ENCODE results near the gene HERC2.

DNA sequence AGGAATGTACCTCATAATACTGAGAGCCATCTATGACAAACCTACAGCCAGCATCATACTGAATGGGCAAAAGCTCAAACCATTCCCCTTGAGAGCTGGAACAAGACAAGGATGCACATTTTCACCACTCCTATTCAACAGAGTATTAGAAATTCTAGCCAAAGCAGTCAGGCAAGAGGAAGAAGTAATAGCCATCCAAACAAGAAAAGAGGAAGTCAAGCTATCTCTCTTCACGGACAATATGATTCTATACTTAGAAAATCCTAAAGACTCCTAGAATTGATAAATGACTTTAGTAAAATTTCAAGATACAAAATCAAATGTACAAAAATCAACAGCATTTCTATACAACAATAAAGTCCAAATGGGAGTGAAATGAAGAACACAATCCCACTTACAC is 253.0 kb downstream of the HERC2 start:
- TF ChIP-seq, protein P1, sequence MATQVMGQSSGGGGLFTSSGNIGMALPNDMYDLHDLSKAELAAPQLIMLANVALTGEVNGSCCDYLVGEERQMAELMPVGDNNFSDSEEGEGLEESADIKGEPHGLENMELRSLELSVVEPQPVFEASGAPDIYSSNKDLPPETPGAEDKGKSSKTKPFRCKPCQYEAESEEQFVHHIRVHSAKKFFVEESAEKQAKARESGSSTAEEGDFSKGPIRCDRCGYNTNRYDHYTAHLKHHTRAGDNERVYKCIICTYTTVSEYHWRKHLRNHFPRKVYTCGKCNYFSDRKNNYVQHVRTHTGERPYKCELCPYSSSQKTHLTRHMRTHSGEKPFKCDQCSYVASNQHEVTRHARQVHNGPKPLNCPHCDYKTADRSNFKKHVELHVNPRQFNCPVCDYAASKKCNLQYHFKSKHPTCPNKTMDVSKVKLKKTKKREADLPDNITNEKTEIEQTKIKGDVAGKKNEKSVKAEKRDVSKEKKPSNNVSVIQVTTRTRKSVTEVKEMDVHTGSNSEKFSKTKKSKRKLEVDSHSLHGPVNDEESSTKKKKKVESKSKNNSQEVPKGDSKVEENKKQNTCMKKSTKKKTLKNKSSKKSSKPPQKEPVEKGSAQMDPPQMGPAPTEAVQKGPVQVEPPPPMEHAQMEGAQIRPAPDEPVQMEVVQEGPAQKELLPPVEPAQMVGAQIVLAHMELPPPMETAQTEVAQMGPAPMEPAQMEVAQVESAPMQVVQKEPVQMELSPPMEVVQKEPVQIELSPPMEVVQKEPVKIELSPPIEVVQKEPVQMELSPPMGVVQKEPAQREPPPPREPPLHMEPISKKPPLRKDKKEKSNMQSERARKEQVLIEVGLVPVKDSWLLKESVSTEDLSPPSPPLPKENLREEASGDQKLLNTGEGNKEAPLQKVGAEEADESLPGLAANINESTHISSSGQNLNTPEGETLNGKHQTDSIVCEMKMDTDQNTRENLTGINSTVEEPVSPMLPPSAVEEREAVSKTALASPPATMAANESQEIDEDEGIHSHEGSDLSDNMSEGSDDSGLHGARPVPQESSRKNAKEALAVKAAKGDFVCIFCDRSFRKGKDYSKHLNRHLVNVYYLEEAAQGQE (IDR thresholded peaks at IDR 0.05): no peak
- no peak for TF ChIP-seq JUND (IDR thresholded peaks at IDR 0.05)
- TF ChIP-seq, protein P2, sequence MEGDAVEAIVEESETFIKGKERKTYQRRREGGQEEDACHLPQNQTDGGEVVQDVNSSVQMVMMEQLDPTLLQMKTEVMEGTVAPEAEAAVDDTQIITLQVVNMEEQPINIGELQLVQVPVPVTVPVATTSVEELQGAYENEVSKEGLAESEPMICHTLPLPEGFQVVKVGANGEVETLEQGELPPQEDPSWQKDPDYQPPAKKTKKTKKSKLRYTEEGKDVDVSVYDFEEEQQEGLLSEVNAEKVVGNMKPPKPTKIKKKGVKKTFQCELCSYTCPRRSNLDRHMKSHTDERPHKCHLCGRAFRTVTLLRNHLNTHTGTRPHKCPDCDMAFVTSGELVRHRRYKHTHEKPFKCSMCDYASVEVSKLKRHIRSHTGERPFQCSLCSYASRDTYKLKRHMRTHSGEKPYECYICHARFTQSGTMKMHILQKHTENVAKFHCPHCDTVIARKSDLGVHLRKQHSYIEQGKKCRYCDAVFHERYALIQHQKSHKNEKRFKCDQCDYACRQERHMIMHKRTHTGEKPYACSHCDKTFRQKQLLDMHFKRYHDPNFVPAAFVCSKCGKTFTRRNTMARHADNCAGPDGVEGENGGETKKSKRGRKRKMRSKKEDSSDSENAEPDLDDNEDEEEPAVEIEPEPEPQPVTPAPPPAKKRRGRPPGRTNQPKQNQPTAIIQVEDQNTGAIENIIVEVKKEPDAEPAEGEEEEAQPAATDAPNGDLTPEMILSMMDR (IDR thresholded peaks at IDR 0.05; ENCODE audit: low read depth, low read length, missing input control): no peak
- no peak for TF ChIP-seq GABPA (IDR thresholded peaks at IDR 0.05 in 1 of 2, conservative IDR thresholded peaks at IDR 0.05 in 1 of 2)
- no peak for TF ChIP-seq RAD21 (IDR thresholded peaks at IDR 0.05)
- TF ChIP-seq TAF1 (conservative IDR thresholded peaks at IDR 0.05): no peak
